ES-I3 (cell line): ENCODE results near the gene LRRC4C.

Source experiments
- H3K36me3 ChIP-seq: 2 replicates; pipeline ENCODE4 v1.6.1; 2013; ENCODE audit warnings: mild to moderate bottlenecking, low read length, control low read depth, moderate library complexity; ENCODE audit not compliant: insufficient read depth
- H3K4me1 ChIP-seq: 2 replicates; pipeline ENCODE4 v1.6.1; 2013; ENCODE audit warnings: mild to moderate bottlenecking, control low read depth, low read length; ENCODE audit not compliant: insufficient read depth
- H3K9ac ChIP-seq: 2 replicates; pipeline ENCODE4 v1.6.1; 2013; ENCODE audit warnings: low read depth, mild to moderate bottlenecking, low read length, moderate library complexity
- H3K9me3 ChIP-seq: 2 replicates; pipeline ENCODE4 v1.6.1; 2013; ENCODE audit warnings: mild to moderate bottlenecking, low read length, moderate library complexity; ENCODE audit not compliant: control insufficient read depth, insufficient read depth

The LRRC4C gene

DNA sequence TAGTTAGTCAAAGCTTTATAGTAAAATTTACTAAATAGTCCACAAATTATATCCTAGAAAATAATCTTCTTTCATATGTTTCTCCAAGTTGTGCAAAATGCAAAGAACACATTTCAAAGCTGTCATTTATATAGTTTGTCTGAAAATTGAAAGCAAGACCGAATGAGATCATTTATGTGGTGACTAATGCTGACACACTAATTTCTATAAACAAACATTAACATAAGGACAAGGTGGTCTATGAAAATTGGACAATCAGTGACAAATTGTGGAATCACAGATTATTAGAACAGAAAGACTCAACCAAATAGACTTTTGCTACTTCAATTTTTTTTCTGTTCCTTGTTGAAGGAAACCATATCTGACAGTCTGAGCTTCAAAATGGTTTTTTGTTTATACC is 1056.1 kb downstream of the LRRC4C start:
- no peaks in the 10 kb centered on the region for H3K4me1 ChIP-seq
- H3K9me3 ChIP-seq: no peaks in the 10 kb centered on the region
- no peaks in the 10 kb centered on the region for H3K36me3 ChIP-seq
- H3K9ac ChIP-seq: no peak overlapping the region

DNA sequence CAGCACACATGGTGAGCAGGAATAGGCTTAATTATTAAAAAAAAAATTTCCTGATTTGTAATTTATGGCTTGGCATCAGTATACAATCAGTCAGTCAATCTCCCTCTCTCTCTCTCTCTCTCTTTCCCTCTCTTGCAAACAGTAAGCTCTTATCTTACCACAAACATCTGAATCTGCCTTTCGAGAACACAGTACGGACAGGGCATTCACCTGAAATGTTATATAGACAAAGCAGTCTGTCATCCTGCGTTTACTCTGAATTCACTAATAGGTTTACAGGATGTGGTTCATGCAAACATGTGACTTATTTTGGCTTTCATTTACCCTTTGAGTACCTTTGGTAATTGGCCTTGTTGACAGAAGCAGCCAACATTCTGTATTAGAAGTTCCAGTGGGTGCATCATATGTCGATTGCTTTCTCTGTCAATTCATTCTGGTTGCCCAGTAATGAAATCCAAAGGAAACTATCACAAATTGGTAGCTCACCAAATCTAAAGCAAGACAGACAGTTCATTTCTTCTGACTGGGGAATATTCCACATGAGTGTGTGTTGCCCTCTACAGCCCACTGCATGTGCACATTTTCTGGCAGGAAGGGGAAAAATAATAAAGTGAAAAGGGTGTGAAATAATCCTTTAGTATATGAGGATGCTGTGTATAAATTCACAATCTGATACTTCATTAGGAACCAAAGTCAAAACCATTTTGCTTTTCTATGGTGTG is 1058.2 kb downstream of the LRRC4C start:
- Histone ChIP-seq H3K9ac (no peak overlapping the region), H3K4me1 (no peaks in the 10 kb centered on the region), H3K9me3 (no peaks in the 10 kb centered on the region), H3K36me3 (no peaks in the 10 kb centered on the region)

DNA sequence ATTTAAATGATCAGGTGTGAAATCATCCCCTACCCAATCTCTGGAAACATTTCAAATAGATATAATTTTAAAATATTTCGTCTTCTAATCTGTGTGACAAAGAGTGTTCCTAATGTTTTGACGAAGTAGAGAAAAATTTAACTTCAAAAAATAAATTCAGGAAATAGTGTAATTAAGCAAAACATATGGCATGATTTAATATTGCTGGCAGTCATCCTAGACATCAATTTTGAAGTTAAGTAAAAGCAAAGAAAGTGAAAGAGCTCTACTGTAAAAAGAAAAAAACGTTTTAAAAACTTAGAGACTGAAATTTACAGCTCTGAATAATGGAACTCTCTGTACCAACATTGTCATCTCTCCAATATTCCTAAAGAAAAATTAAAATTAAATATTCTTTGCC is 1062.3 kb downstream of the LRRC4C start:
- H3K36me3 ChIP-seq: no peaks in the 10 kb centered on the region
- H3K4me1 ChIP-seq: no peaks in the 10 kb centered on the region
- H3K9me3 ChIP-seq: no peaks in the 10 kb centered on the region
- H3K9ac ChIP-seq: no peak overlapping the region

DNA sequence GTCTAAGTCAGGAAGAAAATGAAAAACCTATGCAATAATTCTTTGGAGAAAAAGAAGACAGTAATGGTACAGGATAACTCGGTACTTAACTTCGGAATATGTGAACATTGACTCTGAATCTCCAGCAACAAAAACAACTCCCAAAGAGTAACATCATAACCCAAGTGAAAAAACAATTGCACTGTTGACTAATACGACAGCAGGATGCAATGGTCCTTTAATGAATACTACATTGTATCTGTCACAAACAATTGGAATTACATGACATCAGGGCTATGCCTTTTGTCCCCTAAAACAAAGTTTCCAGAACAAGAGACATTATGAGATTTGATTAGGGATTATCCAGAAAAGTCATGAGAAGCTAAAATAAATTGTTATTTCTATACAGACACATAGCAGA is 1065.9 kb downstream of the LRRC4C start:
- Histone ChIP-seq H3K4me1 (no peaks in the 10 kb centered on the region), H3K36me3 (no peaks in the 10 kb centered on the region), H3K9ac (no peak overlapping the region), H3K9me3 (no peaks in the 10 kb centered on the region)

DNA sequence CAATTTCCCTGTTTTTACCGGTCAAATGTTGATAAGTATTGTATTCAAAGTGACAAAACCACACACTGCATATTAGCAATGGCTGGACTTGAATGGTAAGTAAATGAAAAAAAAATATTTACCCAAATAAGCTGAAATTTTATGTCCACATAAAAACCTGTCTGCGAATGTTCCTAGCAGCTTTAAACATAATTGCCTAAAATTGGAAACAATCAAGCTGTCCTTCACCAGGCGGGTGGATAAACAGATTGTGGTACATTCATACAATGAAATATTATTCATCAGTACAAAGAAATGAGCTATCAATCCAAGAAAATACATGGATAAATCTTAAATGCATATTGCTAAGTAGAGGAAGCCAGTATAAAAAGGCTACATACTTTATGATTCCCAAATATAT is 1067.8 kb downstream of the LRRC4C start:
- Histone ChIP-seq H3K9me3 (no peaks in the 10 kb centered on the region), H3K9ac (no peak overlapping the region), H3K4me1 (no peaks in the 10 kb centered on the region), H3K36me3 (no peaks in the 10 kb centered on the region)

DNA sequence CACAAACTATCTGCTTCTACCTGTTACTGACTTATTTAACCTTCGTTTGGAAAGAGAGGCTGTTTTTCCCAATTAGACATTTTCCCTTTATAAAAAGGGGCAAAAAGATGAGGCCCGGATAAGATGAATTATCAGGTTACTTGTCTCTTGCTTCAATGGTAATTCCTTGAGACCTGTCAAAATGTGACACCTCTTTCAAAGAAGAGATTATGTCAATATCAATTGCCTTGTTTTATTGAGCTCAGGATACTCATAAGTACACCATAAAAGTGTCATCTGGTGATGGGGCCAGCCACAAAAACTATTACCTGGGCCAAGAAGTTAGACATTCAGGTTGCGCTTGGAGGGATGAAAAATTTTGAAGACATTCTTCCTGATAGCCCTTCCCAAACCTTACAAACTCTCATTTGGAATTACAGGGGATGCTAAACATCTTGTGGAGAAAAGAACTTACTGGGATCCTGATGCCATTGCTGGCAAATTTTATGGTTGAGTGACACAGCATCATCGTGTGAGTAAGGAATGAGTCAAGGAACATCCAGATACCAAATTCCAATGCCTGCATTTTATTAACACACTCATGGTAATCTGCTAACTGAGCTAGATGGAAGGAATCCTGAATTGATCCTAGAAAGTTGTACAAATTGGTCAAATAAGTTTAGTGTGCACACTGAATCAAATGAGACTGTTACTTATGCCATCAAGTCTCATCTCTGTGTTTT is 1071.2 kb downstream of the LRRC4C start:
- no peaks in the 10 kb centered on the region for H3K4me1 ChIP-seq
- H3K9ac ChIP-seq: no peak overlapping the region
- H3K36me3 ChIP-seq: no peaks in the 10 kb centered on the region
- no peaks in the 10 kb centered on the region for H3K9me3 ChIP-seq

DNA sequence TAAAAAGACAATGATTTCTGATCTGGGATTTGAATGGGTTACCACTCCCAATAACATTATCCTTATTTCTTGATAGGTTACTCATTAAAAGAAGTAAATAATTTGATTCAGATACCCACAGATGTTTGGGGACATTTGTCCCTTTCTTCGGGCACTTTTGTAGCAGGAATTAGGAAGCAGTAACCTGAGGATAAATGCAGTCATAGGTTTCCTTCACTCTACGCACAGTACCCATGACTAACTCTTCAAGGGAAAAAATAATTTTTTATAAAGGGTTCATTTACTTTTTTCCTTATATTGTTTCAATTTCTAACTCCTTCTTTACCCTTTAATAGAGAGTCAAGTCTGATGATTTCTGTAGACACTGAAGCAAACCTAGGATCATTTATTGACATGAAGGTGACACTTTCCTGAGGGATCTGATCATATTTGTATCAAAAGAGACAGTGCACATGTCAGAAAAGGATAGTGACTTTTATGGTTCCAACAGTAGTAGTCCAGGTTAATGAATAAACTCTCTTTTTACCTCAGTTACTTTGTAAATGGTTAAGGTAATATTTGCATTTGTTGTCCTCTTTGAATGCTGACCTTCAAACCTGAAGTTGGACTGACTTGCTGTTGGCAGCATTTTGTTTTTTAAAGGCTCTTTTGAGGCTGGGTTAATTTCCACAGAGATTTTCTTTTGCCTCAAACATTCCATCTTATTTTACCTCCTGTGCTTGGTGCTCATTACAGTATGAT is 1072.0 kb downstream of the LRRC4C start:
- Histone ChIP-seq H3K4me1 (no peaks in the 10 kb centered on the region), H3K9ac (no peak overlapping the region), H3K9me3 (no peaks in the 10 kb centered on the region), H3K36me3 (no peaks in the 10 kb centered on the region)

DNA sequence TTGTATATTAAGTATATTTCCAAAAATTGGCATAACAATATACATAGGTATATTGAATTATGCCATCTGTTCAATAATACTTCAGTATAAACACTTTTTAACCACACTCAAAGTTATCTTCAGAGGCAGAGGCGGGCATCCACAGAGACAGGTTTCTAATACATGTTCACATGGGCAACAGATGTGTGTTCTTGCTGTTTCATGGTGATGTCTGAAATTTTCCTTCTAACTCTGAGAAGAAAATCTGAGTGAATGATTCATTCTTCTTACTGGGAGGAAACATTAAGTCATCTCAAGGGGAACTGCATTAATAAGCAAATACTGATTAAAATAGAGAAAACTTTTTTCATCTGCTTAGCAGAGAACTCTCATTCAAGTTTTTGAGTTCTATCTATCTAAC is 1074.5 kb downstream of the LRRC4C start:
- H3K36me3 ChIP-seq: no peaks in the 10 kb centered on the region
- H3K4me1 ChIP-seq: no peaks in the 10 kb centered on the region
- no peak overlapping the region for H3K9ac ChIP-seq
- H3K9me3 ChIP-seq: no peaks in the 10 kb centered on the region

DNA sequence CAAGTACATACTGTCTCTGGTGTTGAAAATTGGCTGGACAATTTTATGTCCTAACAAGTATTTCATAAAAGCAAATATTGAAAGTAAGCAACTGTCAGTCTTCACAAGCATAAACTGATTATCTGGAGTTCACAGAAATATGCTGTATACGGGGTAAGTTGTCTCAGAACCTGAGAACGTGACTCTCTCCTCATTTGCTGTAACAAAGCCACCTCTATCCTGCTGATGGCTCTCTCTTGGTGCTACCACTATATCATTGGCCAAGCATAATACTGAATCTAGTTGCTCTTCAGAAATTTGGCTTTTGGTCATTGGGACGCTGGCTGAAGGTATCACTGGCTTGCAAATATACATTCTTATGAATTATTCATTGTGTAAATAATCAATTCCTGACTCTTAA is 1078.0 kb downstream of the LRRC4C start:
- Histone ChIP-seq H3K9ac (no peak overlapping the region), H3K9me3 (no peaks in the 10 kb centered on the region), H3K4me1 (no peaks in the 10 kb centered on the region), H3K36me3 (no peaks in the 10 kb centered on the region)

DNA sequence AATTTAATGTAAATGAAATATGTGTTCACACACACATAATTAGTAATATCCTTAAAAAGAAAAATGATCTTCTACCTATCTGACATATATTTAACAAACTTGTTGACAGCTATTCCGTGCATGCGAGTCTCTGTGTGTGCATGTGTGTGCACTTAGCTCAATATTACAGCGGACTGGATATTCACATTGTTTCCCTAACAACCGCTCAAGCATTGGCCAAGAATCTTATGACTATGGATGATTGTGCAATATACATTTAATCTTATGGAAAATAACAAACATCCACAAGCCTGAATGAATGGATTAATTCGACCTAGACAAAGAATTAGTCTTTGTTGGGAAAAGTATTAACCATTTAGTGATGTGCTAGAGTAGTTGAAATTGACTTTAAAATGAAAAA is 1078.6 kb downstream of the LRRC4C start:
- Histone ChIP-seq H3K4me1 (no peaks in the 10 kb centered on the region), H3K9ac (no peak overlapping the region), H3K9me3 (no peaks in the 10 kb centered on the region), H3K36me3 (no peaks in the 10 kb centered on the region)

DNA sequence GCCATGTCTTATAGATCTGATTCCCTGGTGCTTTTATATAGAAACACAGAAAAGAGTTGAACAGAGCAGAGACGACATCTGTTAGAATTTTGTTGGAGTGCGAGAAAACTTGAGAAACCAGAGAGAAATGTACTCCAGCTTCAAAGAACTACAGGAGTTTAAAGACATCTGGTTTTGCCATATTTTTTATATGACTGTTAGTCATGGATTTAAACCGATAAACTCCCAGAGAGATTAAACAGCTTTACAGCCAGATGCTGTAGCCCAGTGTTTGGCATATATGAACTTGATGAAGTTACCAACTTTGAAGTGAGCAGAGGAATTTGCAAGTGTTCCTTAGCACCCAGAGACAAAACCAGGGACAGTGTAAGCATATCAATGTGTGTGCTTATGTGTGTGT is 1083.1 kb downstream of the LRRC4C start:
- no peaks in the 10 kb centered on the region for H3K36me3 ChIP-seq
- no peak overlapping the region for H3K9ac ChIP-seq
- H3K4me1 ChIP-seq: no peaks in the 10 kb centered on the region
- H3K9me3 ChIP-seq: no peaks in the 10 kb centered on the region

DNA sequence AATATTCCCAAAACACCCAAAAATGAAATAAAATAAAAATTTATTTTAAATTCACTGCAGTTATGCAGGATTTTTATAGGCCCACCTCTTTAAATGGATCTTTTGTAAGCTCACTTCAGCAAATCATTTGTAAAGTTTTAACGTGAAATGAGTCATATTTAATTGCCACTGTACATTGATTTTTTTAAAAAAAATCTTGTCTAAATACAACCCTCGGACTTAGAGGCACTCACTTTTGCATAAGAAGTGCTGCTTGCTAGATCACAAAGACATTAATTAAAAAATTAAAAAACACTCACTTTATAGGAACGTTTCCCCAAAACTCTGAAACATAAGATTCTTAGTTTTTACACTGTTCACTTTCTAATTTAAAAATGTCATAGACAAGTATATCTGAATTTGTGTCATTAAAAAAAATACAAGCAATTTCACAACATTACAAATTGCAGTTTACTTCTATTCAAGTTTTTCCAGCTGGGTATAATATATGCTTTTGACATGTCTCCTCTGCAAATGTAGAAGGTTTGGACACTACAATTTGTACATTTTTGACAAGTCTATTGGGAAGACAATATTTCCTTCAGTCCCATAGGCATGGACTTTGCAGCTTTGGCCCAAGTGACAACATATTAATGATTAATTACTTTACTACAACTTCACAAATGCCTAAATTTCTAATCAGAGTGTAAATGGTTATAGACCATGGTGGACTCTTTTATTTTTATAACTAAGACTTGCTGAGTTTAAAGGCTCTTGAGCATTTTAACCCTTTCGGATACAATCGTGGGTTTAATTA is 1088.4 kb downstream of the LRRC4C start:
- no peaks in the 10 kb centered on the region for H3K9me3 ChIP-seq
- no peaks in the 10 kb centered on the region for H3K4me1 ChIP-seq
- H3K36me3 ChIP-seq: no peaks in the 10 kb centered on the region
- H3K9ac ChIP-seq: no peak overlapping the region

DNA sequence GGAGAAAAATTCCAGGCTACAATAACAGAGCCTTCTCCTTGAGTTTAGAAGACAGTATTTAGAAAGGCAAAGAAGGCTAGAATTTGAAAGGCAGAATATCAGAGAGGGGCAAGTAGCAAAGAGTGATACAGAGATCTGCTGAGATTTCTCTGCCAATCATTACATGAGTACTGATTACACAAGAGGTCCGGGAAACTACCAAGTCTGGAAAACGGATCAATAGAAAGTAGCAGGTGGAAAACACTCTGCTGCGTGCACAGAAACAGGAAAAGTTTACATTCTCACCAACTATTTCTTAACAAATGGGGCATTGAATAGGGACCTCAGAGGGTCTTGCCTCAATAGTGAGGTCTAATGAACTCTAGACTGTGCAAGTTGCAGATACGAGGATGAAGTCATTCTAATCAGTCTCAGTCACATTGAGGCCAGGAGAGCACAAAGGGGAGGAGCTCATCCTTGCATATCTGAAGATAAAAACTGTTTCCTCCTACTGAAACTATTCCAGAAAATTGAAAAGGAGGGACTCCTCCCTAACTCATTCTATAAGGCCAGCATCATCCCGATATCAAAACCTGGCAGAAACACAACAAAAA is 1099.2 kb downstream of the LRRC4C start:
- H3K9ac ChIP-seq: no peak overlapping the region
- H3K36me3 ChIP-seq: no peaks in the 10 kb centered on the region
- no peaks in the 10 kb centered on the region for H3K9me3 ChIP-seq
- no peaks in the 10 kb centered on the region for H3K4me1 ChIP-seq

DNA sequence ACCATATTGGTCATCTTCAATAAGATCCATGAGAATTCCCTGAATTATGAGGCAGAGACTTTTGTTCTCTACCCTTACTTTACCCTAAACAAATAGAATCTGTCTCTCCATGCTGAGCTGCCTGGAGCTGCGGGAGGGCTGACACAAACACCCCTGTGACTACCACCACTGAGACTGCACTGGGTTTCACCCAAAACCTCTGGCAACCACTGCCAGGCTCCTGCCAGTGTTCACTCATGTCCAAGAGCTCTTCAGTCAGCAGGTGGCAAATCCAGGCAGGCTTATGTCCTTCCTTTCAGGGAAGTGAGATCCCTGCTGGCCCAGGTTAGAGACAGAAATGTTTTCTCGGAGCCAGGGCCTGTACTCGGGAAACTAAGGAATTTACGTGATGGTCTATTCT is 1105.3 kb downstream of the LRRC4C start:
- Histone ChIP-seq H3K9ac (no peak overlapping the region), H3K36me3 (no peaks in the 10 kb centered on the region), H3K9me3 (no peaks in the 10 kb centered on the region), H3K4me1 (no peaks in the 10 kb centered on the region)
